T-helper 1 cell treated with Interleukin-12 subunit alpha and Interleukin-12 subunit beta and Interleukin-4 antibody, amounts not matched to agents 30 μg/mL and 1 μg/mL, for 36 hours (primary cell): ENCODE results near the gene DCUN1D3.
"Not testable (repeated sequence)": the region's sequence is repeated elsewhere in the genome, so short reads cannot be mapped to it uniquely, and the experiment has no call there.

ENCODE experiments used
- H3K27ac Mint-ChIP-seq: one replicate; pipeline ENCODE4 v1.8.0; 2021; ENCODE audit warnings: mild to moderate bottlenecking, mixed read lengths
- H3K27me3 Mint-ChIP-seq: one replicate; pipeline ENCODE4 v1.8.0; 2021; ENCODE audit warnings: low read depth, mixed read lengths
- H3K36me3 Mint-ChIP-seq: one replicate; pipeline ENCODE4 v1.8.0; 2021; ENCODE audit warnings: low read depth, mixed read lengths
- H3K4me1 Mint-ChIP-seq: one replicate; pipeline ENCODE4 v1.8.0; 2021; ENCODE audit warnings: low read depth, mixed read lengths
- H3K4me3 Mint-ChIP-seq: one replicate; pipeline ENCODE4 v1.8.0; 2021; ENCODE audit warnings: mild to moderate bottlenecking, moderate library complexity, mixed read lengths
- H3K9me3 Mint-ChIP-seq: one replicate; pipeline ENCODE4 v1.8.0; 2021; ENCODE audit warnings: mixed read lengths

DCUN1D3 gene

GRCh38 chr16:20930365-20930690 is 30.2 kb upstream of the DCUN1D3 start:
- no peaks in the 10 kb centered on the region for H3K9me3 Mint-ChIP-seq
- no peak overlapping the region for H3K4me3 Mint-ChIP-seq
- no peaks in the 10 kb centered on the region for H3K4me1 Mint-ChIP-seq
- H3K36me3 Mint-ChIP-seq = peaks cover 5% of the 10 kb centered on the region
- H3K27me3 Mint-ChIP-seq = no peaks in the 10 kb centered on the region
- no peak overlapping the region for H3K27ac Mint-ChIP-seq

- not testable (repeated sequence) for H3K4me1 Mint-ChIP-seq, H3K36me3 Mint-ChIP-seq, H3K27ac Mint-ChIP-seq, H3K27me3 Mint-ChIP-seq, H3K9me3 Mint-ChIP-seq, H3K4me3 Mint-ChIP-seq
Observed at GRCh38 chr16:20929676-20930364, 29.7 kb upstream of the DCUN1D3 start.

- H3K36me3 Mint-ChIP-seq = peaks cover 7% of the 10 kb centered on the region
- H3K4me3 Mint-ChIP-seq = no peak overlapping the region
- no peaks in the 10 kb centered on the region for H3K27me3 Mint-ChIP-seq
- no peaks in the 10 kb centered on the region for H3K9me3 Mint-ChIP-seq
- no peaks in the 10 kb centered on the region for H3K4me1 Mint-ChIP-seq
- H3K27ac Mint-ChIP-seq = no peak overlapping the region
Observed at GRCh38 chr16:20928774-20929411, 28.7 kb upstream of the DCUN1D3 start.

GRCh38 chr16:20925751-20926150 is 25.6 kb upstream of the DCUN1D3 start:
- Mint-ChIP-seq H3K27ac (no peak overlapping the region), H3K27me3 (no peaks in the 10 kb centered on the region), H3K4me3 (no peak overlapping the region), H3K36me3 (peaks cover 16% of the 10 kb centered on the region), H3K4me1 (peaks cover 4% of the 10 kb centered on the region), H3K9me3 (no peaks in the 10 kb centered on the region)

GRCh38 chr16:20923876-20924275 is 23.7 kb upstream of the DCUN1D3 start:
- peaks cover 15% of the 10 kb centered on the region for H3K36me3 Mint-ChIP-seq
- H3K4me1 Mint-ChIP-seq = peaks cover 9% of the 10 kb centered on the region
- H3K27ac Mint-ChIP-seq = no peak overlapping the region
- no peaks in the 10 kb centered on the region for H3K9me3 Mint-ChIP-seq
- H3K27me3 Mint-ChIP-seq = no peaks in the 10 kb centered on the region
- H3K4me3 Mint-ChIP-seq = no peak overlapping the region

- Mint-ChIP-seq H3K4me3 (no peak overlapping the region), H3K4me1 (peaks cover 28% of the 10 kb centered on the region), H3K27ac (no peak overlapping the region), H3K27me3 (no peaks in the 10 kb centered on the region), H3K9me3 (no peaks in the 10 kb centered on the region), H3K36me3 (peaks cover 29% of the 10 kb centered on the region)
Observed at GRCh38 chr16:20920799-20921198, 20.6 kb upstream of the DCUN1D3 start.

GRCh38 chr16:20920091-20920490 is 19.9 kb upstream of the DCUN1D3 start:
- Mint-ChIP-seq H3K4me1 (peaks cover 28% of the 10 kb centered on the region), H3K27me3 (no peaks in the 10 kb centered on the region), H3K36me3 (peaks cover 34% of the 10 kb centered on the region), H3K9me3 (no peaks in the 10 kb centered on the region), H3K4me3 (no peak overlapping the region), H3K27ac (no peak overlapping the region)

GRCh38 chr16:20918486-20919239 is 18.5 kb upstream of the DCUN1D3 start:
- Mint-ChIP-seq H3K4me1 (peaks cover 27% of the 10 kb centered on the region), H3K27me3 (no peaks in the 10 kb centered on the region), H3K9me3 (no peaks in the 10 kb centered on the region), H3K4me3 (no peak overlapping the region), H3K36me3 (peaks cover 29% of the 10 kb centered on the region), H3K27ac (no peak overlapping the region)

- Mint-ChIP-seq H3K27ac (no peak overlapping the region), H3K9me3 (no peaks in the 10 kb centered on the region), H3K27me3 (no peaks in the 10 kb centered on the region), H3K36me3 (peaks cover 24% of the 10 kb centered on the region), H3K4me1 (peaks cover 24% of the 10 kb centered on the region), H3K4me3 (no peak overlapping the region)
Observed at GRCh38 chr16:20916942-20917341, 16.8 kb upstream of the DCUN1D3 start.

- no peak overlapping the region for H3K27ac Mint-ChIP-seq
- H3K27me3 Mint-ChIP-seq = no peaks in the 10 kb centered on the region
- peaks cover 24% of the 10 kb centered on the region for H3K36me3 Mint-ChIP-seq
- no peaks in the 10 kb centered on the region for H3K9me3 Mint-ChIP-seq
- peaks cover 26% of the 10 kb centered on the region for H3K4me1 Mint-ChIP-seq
- H3K4me3 Mint-ChIP-seq = no peak overlapping the region
Observed at GRCh38 chr16:20916289-20916688, 16.1 kb upstream of the DCUN1D3 start.

- Mint-ChIP-seq H3K27me3 (no peaks in the 10 kb centered on the region), H3K4me3 (peak overlapping the region; percentile 75), H3K27ac (peak overlapping the region; percentile 85), H3K9me3 (no peaks in the 10 kb centered on the region), H3K36me3 (peaks cover 20% of the 10 kb centered on the region), H3K4me1 (peaks cover 33% of the 10 kb centered on the region)
Observed at GRCh38 chr16:20911361-20911760, 11.2 kb upstream of the DCUN1D3 start.

GRCh38 chr16:20910781-20911321 is 10.7 kb upstream of the DCUN1D3 start:
- H3K27ac Mint-ChIP-seq = peak overlapping the region; percentile 85
- H3K4me3 Mint-ChIP-seq = peak overlapping the region; percentile 75
- peaks cover 20% of the 10 kb centered on the region for H3K36me3 Mint-ChIP-seq
- no peaks in the 10 kb centered on the region for H3K9me3 Mint-ChIP-seq
- H3K4me1 Mint-ChIP-seq = peaks cover 34% of the 10 kb centered on the region
- H3K27me3 Mint-ChIP-seq = no peaks in the 10 kb centered on the region

GRCh38 chr16:20906341-20907255 is 6.4 kb upstream of the DCUN1D3 start:
- Mint-ChIP-seq H3K36me3 (peaks cover 25% of the 10 kb centered on the region), H3K4me3 (no peak overlapping the region), H3K27ac (no peak overlapping the region)

GRCh38 chr16:20905576-20905975 is 5.4 kb upstream of the DCUN1D3 start:
- Mint-ChIP-seq H3K36me3 (peaks cover 31% of the 10 kb centered on the region), H3K27ac (no peak overlapping the region), H3K27me3 (no peaks in the 10 kb centered on the region), H3K4me3 (no peak overlapping the region), H3K4me1 (peaks cover 61% of the 10 kb centered on the region), H3K9me3 (no peaks in the 10 kb centered on the region)

More at GRCh38 chr16:20906341-20907255, 6.4 kb upstream of the DCUN1D3 start:
- no peaks in the 10 kb centered on the region for H3K9me3 Mint-ChIP-seq
- peaks cover 65% of the 10 kb centered on the region for H3K4me1 Mint-ChIP-seq
- H3K27me3 Mint-ChIP-seq = no peaks in the 10 kb centered on the region
